SK-N-MC (cell line): Measurements from ENCODE around the gene TMPRSS3.

Source experiments
- DNase-seq: peaks from one replicate; pipeline ENCODE4 v3.0.0-alpha.2; 2011; ENCODE audit warnings: low read depth, low spot score
- H3K27ac ChIP-seq: fragments of 200-600 bp; sonication (generic); 2 replicates; pipeline ENCODE4 v1.5.1; 2016; ENCODE audit warnings: mixed run types
- H3K36me3 ChIP-seq: fragments of 200-600 bp; sonication (generic); 2 replicates; pipeline ENCODE4 v1.6.1; 2017; ENCODE audit warnings: antibody characterized with exemption, low read length, mixed read lengths; ENCODE audit not compliant: insufficient read depth
- H3K4me3 ChIP-seq: fragments of 200-600 bp; sonication (generic); 2 replicates; pipeline ENCODE4 v1.5.1; 2016
- H3K9ac ChIP-seq: fragments of 200-600 bp; sonication (generic); 2 replicates; pipeline ENCODE4 v1.8.0; 2017; ENCODE audit warnings: mixed run types, mixed read lengths; ENCODE audit not compliant: insufficient read length
- H3K9me3 ChIP-seq: fragments of 200-600 bp; sonication (generic); 2 replicates; pipeline ENCODE4 v1.6.1; 2017; ENCODE audit warnings: low read depth, mild to moderate bottlenecking, antibody characterized with exemption, low read length, moderate library complexity, mixed read lengths
- EZH2 ChIP-seq: fragments of 200-600 bp; sonication (generic); IDR thresholded peaks from one replicate; pipeline ENCODE4 v1.6.1; 2017; ENCODE audit warnings: antibody characterized with exemption
- FOXP2 ChIP-seq: optimal IDR thresholded peaks from 2 replicates; pipeline ENCODE3; 2011; ENCODE audit warnings: mild to moderate bottlenecking, moderate library complexity; ENCODE audit not compliant: insufficient read depth; ENCODE audit errors: extremely low read length, control extremely low read depth
- POLR2AphosphoS5 ChIP-seq: IDR thresholded peaks from 2 replicates; pipeline ENCODE4 v1.6.1; 2012; ENCODE audit warnings: mild to moderate bottlenecking, low read depth, low read length, borderline replicate concordance

The TMPRSS3 gene

DNA sequence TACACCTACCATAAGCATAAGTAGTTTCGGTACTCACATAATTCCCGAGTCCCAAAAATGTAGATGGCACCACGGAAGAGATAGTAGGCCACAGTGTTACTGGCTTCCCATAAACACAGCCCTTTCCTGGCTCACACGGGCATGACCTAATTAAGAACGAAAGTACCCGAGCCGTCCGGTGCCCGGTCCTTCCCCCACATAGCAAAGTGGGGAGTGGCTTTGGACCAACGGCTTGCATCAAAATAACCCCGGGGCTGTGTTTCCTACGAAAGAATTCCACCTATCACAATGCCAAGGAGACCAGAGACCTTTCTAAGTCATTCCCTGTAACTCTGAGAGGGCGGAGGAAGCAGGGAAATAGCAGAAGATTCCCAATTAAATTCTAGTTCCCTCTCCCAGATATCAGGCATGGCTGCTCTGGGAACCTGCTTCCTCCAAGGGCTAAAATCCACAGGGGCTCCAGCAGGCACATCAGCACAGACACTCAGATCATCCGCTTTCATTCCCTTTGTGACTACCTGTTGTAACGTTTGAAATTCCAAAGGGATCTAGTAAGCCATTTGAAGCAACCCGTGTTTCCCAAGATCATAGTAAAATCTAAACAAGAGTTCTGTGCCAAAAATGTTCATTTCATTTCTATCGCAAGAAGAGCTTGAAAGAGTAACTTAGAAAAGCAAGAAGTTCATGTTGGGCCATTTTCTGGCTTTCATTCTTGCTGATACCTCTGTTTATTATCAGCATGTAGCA, at the start of gene TMPRSS3:
Gene TMPRSS3 (minus strand): TSS at position 148 of the 747 bp plus-strand sequence. CDS start 635 bp downstream, outside the sequence.
- no peak for TF ChIP-seq FOXP2
- TF ChIP-seq EZH2: no peak
- no peak for TF ChIP-seq POLR2AphosphoS5
- Histone ChIP-seq H3K27ac (no peak within 1 kb of the TSS), H3K9ac (no peak within 1 kb of the TSS), H3K9me3 (no peaks in the 10 kb centered on the region), H3K4me3 (no peak within 1 kb of the TSS), H3K36me3 (no peaks in the 10 kb centered on the region)
- DNase-seq: no peak

DNA sequence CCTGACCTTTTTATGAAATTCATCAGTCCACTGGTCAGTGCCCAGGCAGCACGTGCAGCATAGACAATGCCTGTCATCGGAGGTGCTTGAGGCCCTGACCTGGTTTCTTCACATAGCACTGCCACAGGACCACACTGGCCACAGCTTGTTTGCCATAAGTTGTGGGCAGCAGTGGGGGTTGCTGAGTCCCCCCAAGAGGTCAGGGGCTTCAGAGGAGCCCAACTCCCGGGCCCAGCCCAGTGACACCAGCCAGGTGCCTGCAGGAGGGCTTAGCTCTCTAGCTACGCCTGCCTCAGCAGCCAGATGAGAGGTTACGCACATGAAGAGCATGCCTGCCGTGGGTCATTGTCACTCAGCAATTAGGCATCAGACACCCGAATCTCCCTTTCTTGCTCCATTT, 49.5 kb upstream of the TMPRSS3 start:
- no peak overlapping the region for H3K9ac ChIP-seq
- H3K9me3 ChIP-seq: no peaks in the 10 kb centered on the region
- H3K27ac ChIP-seq: no peak overlapping the region
- no peak overlapping the region for H3K4me3 ChIP-seq
- TF ChIP-seq POLR2AphosphoS5 (no peak), FOXP2 (no peak), EZH2 (no peak)
- no peaks in the 10 kb centered on the region for H3K36me3 ChIP-seq
- no peak for DNase-seq

DNA sequence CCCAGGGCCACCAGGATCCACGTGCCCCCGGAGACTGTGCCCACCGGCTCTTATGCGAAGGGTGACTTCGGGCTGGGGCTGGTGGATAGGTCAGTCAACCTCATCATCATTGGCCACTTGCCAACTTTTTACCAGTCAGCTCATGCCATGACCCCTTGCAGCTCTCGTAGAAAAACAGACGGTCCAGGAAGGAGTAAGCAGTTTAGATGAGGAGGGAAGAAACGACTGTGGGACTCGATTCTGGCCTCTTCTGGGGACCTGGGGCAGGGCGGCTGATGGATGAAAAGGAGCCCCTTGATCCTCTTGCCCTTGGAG, 48.9 kb upstream of the TMPRSS3 start:
- H3K9ac ChIP-seq: no peak overlapping the region
- no peak overlapping the region for H3K4me3 ChIP-seq
- H3K9me3 ChIP-seq: no peaks in the 10 kb centered on the region
- no peak overlapping the region for H3K27ac ChIP-seq
- DNase-seq: no peak
- no peaks in the 10 kb centered on the region for H3K36me3 ChIP-seq
- no peak for TF ChIP-seq POLR2AphosphoS5
- TF ChIP-seq FOXP2: no peak
- TF ChIP-seq EZH2: no peak

- Histone ChIP-seq H3K27ac (no peak overlapping the region), H3K9me3 (no peaks in the 10 kb centered on the region), H3K36me3 (no peaks in the 10 kb centered on the region), H3K4me3 (no peak overlapping the region), H3K9ac (no peak overlapping the region)
- no peak for DNase-seq
- TF ChIP-seq POLR2AphosphoS5 (no peak), FOXP2 (no peak), EZH2 (no peak)
Observed at GRCh38 chr21:42443876-42444744, 48.3 kb upstream of the TMPRSS3 start.

DNA sequence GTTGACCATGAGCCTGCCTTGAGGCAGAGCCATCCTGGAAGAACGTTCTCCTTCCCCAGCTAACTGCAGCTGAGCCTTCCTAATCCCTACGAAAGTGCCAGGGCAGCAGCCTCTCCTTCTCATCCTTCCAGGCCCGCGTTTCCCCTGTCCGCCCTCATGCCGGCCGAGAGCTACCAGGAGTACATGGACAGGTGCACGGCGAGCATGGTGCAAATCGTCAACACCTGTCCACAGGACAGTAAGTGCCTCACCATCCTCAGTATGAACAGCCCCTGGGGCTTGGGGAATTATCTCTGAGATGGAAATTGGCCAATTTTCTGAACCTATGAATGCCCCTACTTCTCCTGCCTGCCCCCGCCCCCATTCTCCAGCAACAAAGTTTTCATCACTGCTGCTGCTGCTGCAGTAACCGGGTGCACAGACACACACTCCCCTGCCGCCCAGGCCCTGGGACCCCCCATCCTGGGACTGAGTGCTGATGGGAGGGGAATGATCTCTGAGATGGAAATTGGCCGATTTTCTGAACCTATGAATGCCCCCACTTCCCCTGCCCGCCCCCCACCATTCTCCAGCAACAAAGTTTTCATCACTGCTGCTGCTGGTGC, 47.4 kb upstream of the TMPRSS3 start:
- TF ChIP-seq EZH2 (no peak), POLR2AphosphoS5 (no peak), FOXP2 (no peak)
- DNase-seq: no peak
- no peaks in the 10 kb centered on the region for H3K9me3 ChIP-seq

DNA sequence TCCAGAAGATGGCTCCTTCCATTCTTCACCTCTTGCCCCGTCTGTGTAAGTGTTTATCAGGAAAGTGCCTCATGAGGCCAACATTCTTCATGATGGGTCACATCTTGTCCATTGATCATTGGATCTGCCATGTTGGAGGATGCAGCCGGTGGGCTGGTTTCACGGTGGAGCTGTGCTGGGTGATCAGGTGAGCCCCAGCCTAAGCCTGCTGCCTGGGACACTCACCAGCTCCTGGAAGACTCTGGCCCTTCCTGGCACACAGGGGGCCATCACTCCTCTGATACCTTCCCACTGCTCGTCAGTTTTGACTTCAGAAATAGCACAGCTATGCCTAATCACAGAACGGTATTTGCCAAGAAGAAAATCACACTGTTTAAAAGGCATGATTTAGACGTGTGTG, 46.1 kb upstream of the TMPRSS3 start:
- no peak for TF ChIP-seq EZH2

More for the DNA sequence above, 47.4 kb upstream of the TMPRSS3 start:
- H3K9ac ChIP-seq: no peak overlapping the region
- no peak overlapping the region for H3K27ac ChIP-seq
- H3K36me3 ChIP-seq: no peaks in the 10 kb centered on the region
- H3K4me3 ChIP-seq: no peak overlapping the region

DNA sequence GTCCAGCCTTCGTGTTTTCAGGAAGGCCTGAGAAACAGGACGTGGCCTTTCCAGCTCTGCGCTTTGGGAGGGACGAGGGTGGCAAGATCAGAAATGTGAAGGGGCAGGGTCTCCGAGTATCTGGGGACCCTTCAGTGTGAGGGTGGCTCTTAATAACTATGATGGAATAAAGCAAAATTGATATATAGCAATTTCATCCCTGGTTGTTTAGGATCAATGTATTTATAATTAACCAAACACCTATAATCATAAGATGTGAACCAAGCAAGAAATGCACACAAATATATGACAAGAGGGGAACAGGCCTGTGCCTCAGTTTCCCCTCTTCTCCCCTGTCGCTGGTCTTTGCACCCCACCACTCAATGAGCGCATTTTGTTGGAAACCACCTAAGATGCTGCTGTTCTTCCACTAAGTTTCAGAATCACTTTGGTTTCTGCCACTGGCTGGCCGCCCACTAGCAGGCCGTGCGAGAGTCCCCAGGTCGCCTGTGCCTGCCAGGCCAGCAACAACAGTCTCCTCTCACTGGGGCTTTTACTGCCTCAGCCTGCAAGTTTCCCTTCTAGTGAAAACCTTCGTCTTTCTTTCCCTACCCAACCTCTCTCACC, 44.4 kb upstream of the TMPRSS3 start:
- DNase-seq: no peak
- no peaks in the 10 kb centered on the region for H3K36me3 ChIP-seq
- no peak overlapping the region for H3K4me3 ChIP-seq
- no peaks in the 10 kb centered on the region for H3K9me3 ChIP-seq
- no peak overlapping the region for H3K9ac ChIP-seq
- no peak overlapping the region for H3K27ac ChIP-seq
- TF ChIP-seq FOXP2 (no peak), EZH2 (no peak), POLR2AphosphoS5 (no peak)

More for the DNA sequence above, 46.1 kb upstream of the TMPRSS3 start:
- DNase-seq: no peak
- no peaks in the 10 kb centered on the region for H3K36me3 ChIP-seq
- no peak overlapping the region for H3K4me3 ChIP-seq
- no peaks in the 10 kb centered on the region for H3K9me3 ChIP-seq
- H3K27ac ChIP-seq: no peak overlapping the region
- no peak overlapping the region for H3K9ac ChIP-seq

GRCh38 chr21:42439284-42440186, 43.7 kb upstream of the TMPRSS3 start:
- Histone ChIP-seq H3K27ac (no peak overlapping the region), H3K9ac (no peak overlapping the region), H3K36me3 (no peaks in the 10 kb centered on the region), H3K4me3 (no peak overlapping the region), H3K9me3 (no peaks in the 10 kb centered on the region)
- DNase-seq: no peak
- no peak for TF ChIP-seq POLR2AphosphoS5
- no peak for TF ChIP-seq EZH2
- TF ChIP-seq FOXP2: no peak
